Activated CD8-positive, alpha-beta memory T cell treated with anti-CD3 and anti-CD28 coated beads for 24 hours (primary cell): Measurements from ENCODE around the gene TMEM9.

ENCODE experiments used
- DNase-seq: peaks from one replicate; pipeline ENCODE4 v3.0.0-alpha.2; 2020

TMEM9 gene

DNA sequence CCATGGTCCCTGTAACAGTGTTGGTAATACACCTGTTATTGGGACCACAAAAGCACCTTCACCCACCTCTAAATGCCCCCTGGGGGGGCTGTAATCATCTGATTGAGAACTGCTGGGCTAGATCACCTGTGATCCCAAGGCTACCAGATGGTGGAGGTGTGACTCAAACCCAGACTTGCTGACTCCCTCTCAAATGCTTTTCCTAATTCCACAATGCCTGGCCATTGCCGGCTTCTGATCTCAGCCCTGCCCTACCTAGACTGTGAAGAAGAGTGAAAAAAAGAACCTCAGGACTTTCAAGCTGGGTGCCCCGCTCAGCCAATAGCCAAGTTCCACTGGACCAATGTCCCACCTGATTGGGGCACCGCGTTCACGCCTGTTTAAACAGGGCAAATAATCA lies 9.6 kb downstream of the TMEM9 start:
- DNase-seq = no peak

DNA sequence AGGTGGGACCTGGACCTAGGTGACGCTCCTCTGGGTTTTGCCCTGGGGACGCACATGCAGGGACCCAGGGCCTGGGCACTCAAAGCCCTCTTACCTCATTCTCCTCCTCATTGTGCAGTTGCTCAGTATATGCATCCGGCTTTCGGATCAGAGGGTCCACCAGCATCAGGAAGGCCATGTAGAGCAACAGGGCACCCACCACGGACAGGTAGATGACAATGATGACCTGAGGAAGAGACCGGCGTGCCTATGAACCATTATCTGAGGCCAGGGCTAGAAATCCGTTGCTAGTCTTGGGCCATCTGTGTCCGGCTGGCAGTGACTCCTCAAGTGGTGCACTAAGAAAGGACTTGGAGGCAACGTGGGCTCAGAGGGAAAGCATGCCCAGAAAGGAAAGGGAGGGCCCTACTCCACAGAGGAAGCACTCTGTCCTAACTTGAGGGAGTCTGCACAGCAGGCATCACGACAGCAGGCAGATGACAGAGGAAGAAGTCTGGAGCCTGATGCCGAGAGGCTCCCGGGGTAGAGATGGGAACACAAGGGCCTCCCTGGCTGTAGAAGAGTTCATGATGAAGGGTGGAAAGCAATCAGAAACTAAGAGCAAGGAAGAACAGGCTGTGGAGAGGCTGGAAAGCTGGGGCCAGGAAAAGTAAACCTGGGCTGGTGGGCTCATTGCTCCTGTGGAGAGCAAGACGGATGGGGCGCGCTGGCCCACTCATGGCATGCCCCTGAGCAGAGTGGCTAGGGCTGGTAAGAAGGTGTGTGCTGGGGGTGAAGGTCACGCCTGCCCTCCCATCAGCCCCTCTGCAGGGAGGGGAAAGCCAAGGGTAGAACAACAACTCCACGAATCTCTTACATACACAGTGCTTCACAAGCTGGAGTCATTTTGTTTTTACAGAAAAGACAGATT lies 10.3 kb downstream of the TMEM9 start:
- no peak for DNase-seq

DNA sequence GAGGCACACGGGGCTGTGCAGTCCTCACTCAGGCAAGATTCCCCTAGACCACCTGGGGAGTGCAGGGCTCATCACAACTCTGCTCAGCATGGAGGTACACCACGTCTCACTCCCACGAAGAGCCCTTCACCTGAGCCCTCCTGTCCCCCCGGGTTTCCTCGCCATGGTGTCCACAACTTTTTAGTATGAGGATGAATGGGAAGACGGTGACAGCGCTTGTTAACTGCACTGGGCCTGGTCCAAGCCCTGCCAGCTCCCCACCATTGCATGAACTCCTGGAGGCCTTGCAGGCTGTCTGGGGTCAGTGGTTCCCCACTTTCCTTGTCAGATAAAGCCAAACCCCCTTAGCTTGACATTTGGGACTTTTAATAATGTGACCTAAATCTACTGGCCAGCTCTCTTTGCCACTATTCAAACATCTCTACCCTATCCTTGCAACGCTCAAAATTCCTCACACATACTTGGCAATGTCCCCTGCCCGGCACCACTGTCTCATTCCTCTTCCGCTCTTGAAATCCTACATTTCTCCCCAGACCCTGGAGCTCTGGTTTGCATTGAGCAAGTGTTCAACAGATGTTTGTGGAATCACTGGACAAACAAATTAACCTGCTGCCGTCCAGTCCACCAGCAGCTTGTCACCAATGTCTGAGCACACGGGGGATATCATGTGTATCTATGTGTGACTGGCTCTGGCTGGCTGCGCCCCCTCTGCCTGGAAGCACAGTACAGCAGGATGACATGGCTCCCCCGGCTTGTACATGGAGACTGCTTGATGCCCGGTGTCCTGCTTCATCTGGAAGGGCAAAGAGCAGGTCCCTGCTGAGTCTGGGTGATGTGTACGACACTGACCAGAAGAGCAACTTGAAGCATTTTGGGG lies 11.2 kb downstream of the TMEM9 start:
- no peak for DNase-seq

DNA sequence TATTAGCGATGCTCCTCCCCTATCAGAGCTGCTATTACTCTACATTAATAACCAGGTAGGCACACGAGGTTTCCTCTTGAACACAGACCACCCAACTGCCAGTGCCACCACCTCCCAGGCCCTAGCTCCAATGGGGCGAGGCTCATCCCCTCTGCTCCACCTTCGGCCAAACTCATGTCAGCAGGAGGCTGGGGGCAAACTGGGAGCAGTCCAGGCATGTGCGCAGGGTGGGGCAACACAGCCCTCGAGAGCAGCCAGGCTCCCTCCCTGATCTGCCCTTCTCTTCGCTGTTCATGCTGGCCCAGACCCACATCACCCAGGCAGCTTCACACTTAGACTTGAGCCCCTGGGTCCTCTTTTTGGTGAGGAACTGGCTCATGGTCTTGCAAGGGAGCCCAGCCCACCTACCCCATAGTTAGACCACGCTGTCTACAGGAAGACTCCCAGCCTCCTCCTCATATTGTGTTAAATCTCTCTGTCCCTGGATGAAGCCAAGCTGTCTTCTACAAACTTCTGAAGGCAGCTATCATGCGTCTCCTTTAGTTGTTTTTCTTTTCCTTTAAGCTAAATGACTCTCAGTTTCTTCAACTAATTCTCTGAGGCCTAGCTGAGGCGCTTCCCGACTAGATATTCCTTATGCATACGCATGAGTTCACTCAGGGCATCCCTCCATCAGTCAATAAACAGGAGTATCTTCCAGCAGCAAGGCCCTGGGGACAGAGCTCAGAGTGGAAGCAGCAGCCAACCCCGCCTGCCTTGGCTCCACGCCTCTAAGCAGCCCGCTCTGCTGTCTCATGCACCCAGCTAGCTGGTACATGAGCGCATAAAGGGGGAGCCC lies 12.0 kb downstream of the TMEM9 start:
- no peak for DNase-seq

DNA sequence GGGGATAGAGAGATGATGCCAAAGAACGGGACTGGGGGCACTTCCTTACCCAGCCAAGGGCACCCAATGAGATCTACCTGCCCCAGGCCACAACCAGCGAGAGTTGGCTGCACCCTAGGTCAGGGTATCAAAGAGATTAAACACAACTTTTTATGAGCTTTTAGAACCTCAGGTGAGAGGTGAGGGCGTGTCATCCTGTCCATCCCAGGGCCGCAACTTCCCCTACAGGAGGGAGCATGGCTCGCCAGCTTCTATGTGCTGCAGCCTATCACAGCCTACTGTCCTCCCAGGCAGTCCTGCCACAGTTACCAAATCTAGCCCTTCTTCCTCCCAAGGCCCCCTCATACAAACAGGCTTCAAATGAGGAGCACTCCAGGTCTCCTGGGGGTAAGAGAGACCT lies 12.9 kb downstream of the TMEM9 start:
- no peak for DNase-seq

DNA sequence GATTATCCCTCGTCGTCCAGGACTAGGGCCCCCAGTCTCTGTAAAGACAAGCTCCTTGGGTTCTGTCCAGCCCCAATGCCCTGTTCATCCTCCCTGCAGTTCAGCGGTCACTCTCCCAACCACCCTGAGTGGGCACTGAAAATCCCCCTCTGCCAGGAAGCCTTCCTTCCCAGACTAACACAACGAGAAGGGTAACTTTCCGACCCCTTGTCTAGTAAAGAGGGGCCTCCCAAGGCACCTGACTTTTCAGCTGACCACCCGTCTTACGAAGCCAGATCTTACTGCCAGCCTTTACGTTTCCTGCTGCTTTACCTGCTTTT lies 13.4 kb downstream of the TMEM9 start:
- DNase-seq = no peak

DNA sequence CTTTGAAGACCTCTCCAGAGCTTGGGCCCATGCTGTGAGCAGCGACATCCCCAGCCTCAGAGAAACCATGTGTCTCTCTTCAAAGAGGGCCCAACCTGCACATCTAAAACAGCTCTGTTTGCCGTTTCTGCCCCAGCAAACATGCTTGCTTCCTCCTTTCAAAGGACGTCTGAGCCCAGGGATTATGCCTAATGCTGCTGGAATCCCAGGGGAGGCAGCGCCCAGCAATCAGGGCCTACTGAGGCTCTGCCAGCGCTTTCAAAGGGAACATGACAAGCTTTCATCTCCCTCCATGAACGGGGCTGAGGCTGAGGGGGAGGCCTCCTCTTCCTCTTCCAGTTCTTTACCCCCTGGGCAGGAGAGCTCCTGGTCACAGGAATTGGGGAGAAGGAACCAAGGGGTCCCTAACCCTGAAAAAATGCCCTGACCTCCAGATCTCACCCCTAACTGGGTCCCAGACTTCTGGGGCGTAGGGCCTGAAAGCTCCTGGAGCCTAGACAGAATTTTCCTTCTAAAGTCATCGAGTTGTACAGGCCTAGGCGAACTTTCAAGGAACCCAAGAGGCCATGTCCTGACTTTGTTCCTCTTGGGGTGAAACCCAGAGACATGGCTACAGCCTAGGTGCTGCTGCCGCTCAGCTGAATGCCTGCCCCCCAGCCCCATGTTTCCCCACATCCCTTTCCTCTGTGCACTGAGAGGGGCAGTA lies 13.9 kb downstream of the TMEM9 start:
- no peak for DNase-seq

DNA sequence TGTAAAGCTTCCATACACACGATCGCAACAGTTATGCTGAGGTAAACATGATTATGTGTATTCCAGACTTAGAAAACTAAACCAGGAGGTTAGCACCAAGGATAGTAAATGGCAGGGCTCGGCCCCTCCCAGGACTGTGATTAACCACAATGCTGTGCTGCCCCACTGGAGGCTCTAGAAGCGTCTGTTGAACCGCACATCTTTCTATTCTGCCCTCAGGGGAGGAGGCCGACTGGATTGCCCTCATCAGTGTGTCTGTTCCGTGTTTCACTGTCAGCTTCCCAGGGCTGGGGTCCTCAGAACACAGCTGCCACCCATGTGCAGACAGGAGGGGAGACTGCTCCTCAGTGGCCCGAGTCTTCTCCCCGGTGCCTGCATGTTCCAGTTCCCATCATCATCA lies 14.5 kb downstream of the TMEM9 start:
- DNase-seq = no peak

DNA sequence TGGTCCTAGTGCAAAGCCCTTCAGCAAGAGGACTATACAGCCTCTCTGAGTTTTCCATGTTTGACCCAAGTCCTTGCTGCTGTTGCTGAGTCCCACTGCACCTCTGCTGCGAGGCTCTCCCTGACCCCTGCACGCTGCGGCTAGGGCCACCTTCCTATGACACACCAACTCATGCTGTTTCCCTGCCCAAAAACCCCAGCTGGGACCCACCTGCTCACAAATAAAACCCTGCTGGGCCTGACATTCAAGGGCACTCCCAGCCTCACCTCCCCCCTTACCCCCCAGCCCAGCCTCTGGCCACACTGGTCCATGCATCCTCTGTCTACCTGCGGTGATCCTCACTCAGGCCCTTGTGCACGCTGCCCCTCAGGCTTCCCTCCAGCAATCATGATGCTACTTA lies 15.0 kb downstream of the TMEM9 start:
- DNase-seq = no peak

DNA sequence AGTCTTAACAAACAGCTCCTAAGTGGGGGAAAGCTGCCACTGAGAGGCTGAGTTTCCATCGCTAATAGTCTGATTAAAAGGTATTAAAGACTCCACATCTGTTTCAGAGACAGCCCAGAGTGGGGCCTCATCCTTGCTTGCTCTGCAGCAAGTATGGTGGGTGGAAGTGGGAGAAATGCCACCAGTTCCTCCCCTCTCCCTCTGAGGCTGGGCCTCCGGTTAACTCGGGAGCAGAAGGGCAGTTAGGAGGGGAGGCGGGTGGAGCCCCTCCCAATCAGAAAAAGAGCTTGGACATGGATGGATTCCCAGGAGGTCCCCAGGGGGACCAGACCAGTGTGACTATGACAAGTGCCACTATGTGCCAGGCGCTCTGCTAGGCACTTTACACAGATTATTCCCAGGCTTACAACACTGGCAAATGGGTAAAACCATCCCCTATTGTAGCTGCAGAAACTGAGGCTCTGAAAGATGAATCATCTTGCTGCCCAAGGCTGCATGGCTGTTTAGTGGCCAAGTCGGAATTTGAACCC lies 15.9 kb downstream of the TMEM9 start:
- DNase-seq = no peak

DNA sequence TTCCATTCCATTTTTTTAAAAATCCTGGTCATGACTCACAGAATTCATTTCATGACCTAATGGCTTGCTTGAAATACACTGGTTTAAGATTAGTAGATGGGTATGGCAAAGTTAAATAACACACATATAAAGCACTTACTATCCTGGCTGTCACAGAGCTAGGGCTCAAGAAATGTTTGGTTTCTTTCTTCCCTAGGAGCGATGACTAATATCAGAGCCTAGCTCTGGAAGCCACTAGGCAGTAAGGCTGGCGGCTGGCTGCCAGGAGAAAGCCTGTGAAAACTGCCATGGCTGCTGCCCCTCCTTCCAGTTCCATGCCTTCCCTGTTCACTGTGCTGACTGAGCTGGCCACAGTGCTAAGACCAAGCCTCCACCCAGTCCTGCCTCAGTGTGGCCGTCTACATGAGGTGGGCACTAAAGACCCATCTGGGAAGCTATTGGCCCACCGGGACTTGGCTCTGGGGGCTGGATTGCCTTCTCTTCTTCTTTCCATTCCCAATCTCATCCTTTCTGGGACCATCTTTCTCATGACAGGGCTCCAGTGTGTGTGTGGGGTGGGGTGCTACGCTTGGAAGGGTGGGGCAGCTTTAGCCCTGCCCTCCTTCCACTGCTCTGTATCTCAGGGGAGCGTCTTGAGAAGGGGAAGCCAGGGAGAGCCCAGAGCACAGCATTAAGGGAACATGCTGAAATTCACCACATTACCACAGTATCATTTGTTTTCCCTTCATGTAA lies 16.5 kb downstream of the TMEM9 start:
- DNase-seq = no peak

DNA sequence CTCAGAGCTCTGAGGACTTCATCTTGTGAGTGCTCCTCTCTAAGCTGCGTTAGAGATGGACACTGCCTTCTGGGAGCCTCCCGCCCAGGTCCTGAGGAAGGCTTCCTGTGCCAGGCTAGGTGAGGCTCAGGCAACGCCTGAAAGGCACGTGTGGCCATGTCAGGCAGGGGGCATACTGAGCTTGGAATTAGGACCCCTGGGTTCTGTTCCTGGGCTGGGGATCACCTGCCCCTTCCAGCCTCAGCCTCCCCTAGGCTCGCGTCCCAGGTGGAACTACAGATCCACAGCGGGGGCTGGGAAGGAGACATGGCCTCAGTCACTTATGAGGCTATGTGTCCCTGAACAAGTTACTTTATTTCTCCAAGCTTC lies 17.3 kb downstream of the TMEM9 start:
- no peak for DNase-seq

DNA sequence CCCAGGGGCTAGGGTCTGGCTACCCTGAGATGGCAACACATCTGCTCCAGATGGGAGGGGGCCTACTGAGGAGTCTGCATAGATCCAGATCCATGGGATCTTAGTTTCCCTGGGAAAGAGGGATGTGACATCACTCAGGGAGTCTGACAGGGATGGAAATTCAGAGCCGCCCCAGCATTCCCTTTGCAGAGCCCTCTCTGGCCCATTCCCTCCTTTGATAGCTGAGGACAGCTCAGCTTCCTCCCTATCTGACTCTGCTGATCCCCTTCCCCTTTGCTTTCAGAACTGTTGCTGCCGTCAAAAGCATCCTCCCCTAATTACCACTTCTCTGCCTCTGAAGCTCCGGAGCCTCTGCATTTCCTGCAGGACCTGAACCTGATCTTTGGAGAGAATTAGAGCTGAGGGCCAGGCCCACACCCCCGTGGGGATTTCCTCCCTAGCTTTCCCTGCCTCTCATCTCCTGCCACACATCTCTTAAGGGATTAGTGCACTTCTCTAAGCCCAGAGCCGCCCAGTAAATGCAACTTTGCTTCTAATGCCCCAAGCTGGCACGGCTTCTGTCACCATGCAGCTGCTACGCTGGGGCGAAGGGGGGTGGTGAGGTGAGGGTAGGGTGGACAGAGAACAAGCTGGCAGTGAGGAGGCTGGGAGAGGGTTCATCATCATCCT lies 17.8 kb downstream of the TMEM9 start:
- no peak for DNase-seq

DNA sequence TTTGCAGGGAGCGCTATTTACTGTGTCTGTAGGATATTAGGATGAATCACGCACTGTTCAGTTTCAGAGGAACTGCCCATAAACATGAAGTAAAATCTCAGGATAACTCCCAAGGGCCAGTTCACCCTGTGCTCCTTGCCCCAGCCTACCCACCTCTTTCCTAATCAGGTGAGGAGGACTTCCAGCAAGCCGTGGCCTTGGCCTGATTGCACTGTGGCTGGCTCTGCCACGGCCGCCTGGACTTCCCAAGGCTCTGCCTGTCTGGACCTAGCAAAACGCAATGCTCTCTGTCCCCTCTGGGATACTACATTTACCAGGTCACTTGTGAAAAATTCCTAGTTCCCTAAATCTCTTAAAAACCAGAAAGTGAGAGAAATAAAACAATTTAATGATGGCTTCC lies 19.9 kb downstream of the TMEM9 start:
- no peak for DNase-seq

DNA sequence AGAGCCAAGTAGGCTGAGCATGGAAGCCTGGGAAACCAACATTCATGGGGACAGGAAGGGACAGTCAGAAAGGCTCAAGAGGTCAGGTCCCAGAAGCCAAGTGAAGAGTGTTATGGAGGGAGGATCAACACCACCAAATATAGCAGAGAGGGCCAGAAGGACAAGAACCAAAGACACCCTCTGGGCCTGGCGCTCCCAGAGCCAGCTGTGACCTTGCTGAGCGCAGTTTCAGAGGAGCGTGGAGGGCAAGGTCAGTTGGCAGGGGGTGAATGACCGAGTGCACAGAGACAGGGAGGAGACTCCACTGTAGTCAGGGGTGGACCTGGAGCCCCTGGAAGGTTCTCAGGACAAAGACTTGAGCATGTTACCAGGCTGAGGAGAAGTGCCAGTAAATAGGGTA lies 22.9 kb downstream of the TMEM9 start:
- no peak for DNase-seq

DNA sequence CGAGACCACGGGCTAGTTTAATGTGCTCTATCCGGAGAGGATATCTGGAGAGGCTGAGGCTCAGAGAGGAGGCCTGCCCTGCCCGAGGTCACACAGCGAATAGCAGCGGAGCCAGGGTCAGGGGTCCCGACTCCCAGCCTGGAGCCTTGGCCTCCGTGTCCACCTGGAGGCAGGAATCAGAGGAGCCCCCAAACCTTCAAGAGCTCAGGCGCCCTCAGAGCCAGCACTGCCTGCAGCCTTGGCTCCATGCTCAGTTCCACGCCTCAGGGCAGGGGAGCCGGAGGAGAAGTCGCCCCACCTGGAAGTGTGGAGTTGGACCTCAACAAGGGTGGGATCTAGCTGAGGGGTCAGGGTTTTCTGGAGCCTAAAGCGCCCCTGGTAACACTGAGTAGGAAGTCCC lies 25.3 kb downstream of the TMEM9 start:
- DNase-seq = no peak

DNA sequence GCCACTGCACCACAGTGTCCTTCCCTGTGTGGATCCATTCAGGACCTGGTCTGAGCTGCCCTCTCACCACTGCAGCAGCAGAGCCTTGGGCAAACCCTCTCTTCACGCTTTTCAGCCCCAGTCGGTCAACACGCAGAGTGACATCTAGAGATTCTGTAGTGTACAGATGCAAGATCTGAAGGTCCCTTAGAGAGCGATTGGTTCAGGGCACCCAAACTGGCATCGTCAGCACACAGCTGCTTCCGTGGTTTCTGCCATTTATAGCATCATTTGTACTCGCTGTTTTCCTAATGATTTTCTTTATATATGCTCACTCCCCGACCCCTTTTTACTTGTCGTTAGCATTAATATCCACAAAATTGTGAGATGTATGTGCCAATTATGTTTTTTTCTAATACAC lies 25.8 kb downstream of the TMEM9 start:
- no peak for DNase-seq

DNA sequence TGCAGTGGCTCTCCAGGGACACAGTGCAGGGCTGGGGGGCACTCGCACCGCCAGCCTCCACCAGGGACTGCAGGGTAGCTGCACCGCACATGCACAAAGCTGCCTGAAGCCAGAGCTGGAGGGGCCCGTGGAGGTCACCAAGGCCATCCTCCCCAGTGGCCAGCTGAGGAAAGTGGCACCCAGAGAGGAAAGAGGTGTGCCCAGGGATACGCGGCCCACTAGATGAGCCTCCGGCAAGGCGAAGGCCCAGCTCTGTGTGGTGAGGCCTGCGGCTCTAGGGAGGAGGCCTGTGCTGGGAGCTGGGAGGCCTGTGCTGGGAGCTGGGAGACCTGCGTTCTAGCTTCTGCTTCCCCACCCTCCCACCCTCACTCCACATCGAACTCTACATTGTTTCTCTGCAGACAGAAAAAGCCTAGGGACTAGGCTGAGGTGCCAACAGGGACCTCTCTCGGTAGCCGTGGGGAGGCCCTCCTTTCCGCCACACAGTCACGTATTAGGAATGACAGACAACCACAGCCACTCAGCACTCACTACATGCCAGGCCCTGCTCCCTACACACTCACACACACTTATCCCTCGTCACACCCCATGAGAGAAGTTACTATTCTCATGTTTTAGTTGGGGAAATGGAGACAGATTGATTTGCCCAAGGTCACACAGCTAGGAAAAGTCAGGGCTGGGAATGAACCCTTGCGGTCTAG lies 26.4 kb downstream of the TMEM9 start:
- no peak for DNase-seq

DNA sequence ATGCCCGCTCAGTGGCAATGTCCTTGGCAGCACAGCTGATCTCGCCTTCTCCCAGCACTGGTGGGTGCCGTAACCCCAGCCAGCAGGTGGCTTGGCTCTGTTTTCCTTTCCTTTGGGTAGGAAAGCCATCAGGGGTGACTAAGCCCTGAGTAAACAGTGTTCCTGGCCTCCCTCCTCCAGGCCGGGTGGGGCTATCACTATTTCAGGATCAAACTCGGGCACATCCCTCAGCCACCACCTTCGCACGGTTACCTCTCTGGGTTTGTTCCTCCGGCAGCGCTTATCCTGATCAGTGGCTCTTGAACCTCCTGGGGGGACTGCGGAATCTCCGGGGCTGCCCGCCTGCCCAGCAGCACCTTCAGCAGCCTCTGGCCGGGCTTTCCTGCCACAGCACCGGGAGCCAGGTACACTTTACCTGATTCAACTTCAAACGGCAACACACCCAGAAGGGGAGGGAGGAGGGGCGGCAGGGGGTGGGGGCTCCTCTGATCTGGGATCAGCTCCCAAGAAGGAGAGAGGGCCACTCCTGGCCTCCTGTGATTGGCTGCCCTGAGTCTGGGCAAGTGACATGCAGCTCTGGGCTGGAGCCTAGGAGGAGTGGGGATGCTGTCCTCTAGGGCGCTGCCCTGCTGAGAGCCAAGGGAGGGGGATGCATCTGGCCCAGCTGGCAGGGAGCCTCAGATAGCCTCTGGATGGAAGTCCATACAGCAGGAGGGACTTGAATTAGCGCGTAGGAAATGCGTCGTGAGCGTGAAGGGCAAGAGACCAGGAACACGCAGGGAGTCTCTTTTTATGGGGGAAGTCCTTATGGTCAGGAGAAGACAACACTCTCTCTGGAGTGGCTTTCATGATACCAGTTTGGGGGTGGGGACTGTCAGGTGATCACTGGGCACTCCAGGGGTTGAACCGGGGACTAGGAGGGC lies 27.2 kb downstream of the TMEM9 start, which contains the start of gene ASCL5:
Gene ASCL5, minus strand, starts transcription at position 353 of the 923 bp plus-strand sequence. CDS start 11,812 bp downstream, outside the sequence.
- no peak for DNase-seq
